Glutamatergic neuron (in vitro differentiated cells): ENCODE measurements around the gene ZBTB16. TPM values are rescaled to one million over a fixed set of nuclear protein-coding genes. Genes with fewer than 3 reads are reported as not detected.

ENCODE experiments used
- DNase-seq: peaks from one replicate; pipeline ENCODE4 v3.0.0; 2022
- H3K27ac Mint-ChIP-seq: one replicate; pipeline ENCODE4 v1.8.0; 2020; ENCODE audit warnings: mild to moderate bottlenecking, mixed read lengths, inconsistent platforms; ENCODE audit not compliant: unreplicated experiment
- H3K27me3 Mint-ChIP-seq: one replicate; pipeline ENCODE4 v1.8.0; 2020; ENCODE audit warnings: mild to moderate bottlenecking, moderate library complexity, mixed read lengths, inconsistent platforms; ENCODE audit not compliant: unreplicated experiment
- H3K36me3 Mint-ChIP-seq: one replicate; pipeline ENCODE4 v1.8.0; 2020; ENCODE audit warnings: mild to moderate bottlenecking, mixed read lengths, inconsistent platforms; ENCODE audit not compliant: unreplicated experiment
- H3K4me1 Mint-ChIP-seq: one replicate; pipeline ENCODE4 v1.8.0; 2020; ENCODE audit warnings: mild to moderate bottlenecking, low read depth, mixed read lengths, inconsistent platforms; ENCODE audit not compliant: unreplicated experiment
- H3K4me3 Mint-ChIP-seq: one replicate; pipeline ENCODE4 v1.8.0; 2020; ENCODE audit warnings: mild to moderate bottlenecking, mixed read lengths, inconsistent platforms; ENCODE audit not compliant: unreplicated experiment
- H3K9me3 Mint-ChIP-seq: one replicate; pipeline ENCODE4 v1.8.0; 2020; ENCODE audit warnings: mild to moderate bottlenecking, moderate library complexity, mixed read lengths, inconsistent platforms; ENCODE audit not compliant: unreplicated experiment
- CTCF ChIP-seq: fragments of 200-600 bp; sonication (generic); IDR thresholded peaks from one replicate; pipeline ENCODE4 v1.5.0; 2021; ENCODE audit not compliant: partially characterized antibody, unreplicated experiment
- total RNA-seq: library from RNA; stranded (reverse); fragmentation: NEBNext Ultra II Directional; extraction: Animal tissue kit (Norgen Biotek cat#: 25700); gene quantifications from one replicate; pipeline ENCODE4 v1.2.1, GENCODE V29; 2021; ENCODE audit not compliant: unreplicated experiment

The ZBTB16 gene
- total RNA-seq, 1 donor from 2014 or later: 9.0 TPM

- no peak overlapping the region for H3K4me3 Mint-ChIP-seq
Measured at GRCh38 chr11:114261791-114262190, 202.3 kb downstream of the ZBTB16 start.

GRCh38 chr11:114262681-114263512, 203.4 kb downstream of the ZBTB16 start:
- H3K4me1 Mint-ChIP-seq: peaks cover 19% of the 10 kb centered on the region
- no peak overlapping the region for H3K27ac Mint-ChIP-seq
- no peak overlapping the region for H3K4me3 Mint-ChIP-seq
- no peaks in the 10 kb centered on the region for H3K27me3 Mint-ChIP-seq
- H3K36me3 Mint-ChIP-seq: no peaks in the 10 kb centered on the region
- peaks cover 4% of the 10 kb centered on the region for H3K9me3 Mint-ChIP-seq
- peak; percentile 41 for TF ChIP-seq CTCF
- DNase-seq: peak; percentile 56

More at GRCh38 chr11:114261791-114262190, 202.3 kb downstream of the ZBTB16 start:
- H3K4me1 Mint-ChIP-seq: peaks cover 28% of the 10 kb centered on the region
- no peak overlapping the region for H3K27ac Mint-ChIP-seq
- no peak for TF ChIP-seq CTCF
- H3K27me3 Mint-ChIP-seq: peaks cover under 1% of the 10 kb centered on the region
- no peaks in the 10 kb centered on the region for H3K36me3 Mint-ChIP-seq
- peaks cover 4% of the 10 kb centered on the region for H3K9me3 Mint-ChIP-seq
- no peak for DNase-seq

GRCh38 chr11:114263513-114264170, 204.1 kb downstream of the ZBTB16 start:
- Mint-ChIP-seq H3K4me3 (no peak overlapping the region), H3K27me3 (no peaks in the 10 kb centered on the region), H3K27ac (no peak overlapping the region), H3K9me3 (peaks cover 2% of the 10 kb centered on the region), H3K36me3 (no peaks in the 10 kb centered on the region), H3K4me1 (peaks cover 16% of the 10 kb centered on the region)
- TF ChIP-seq CTCF: no peak
- no peak for DNase-seq

- no peaks in the 10 kb centered on the region for H3K9me3 Mint-ChIP-seq
- no peaks in the 10 kb centered on the region for H3K36me3 Mint-ChIP-seq
- peaks cover 10% of the 10 kb centered on the region for H3K4me1 Mint-ChIP-seq
- DNase-seq: no peak
- H3K4me3 Mint-ChIP-seq: no peak overlapping the region
- no peak overlapping the region for H3K27ac Mint-ChIP-seq
- H3K27me3 Mint-ChIP-seq: no peaks in the 10 kb centered on the region
- TF ChIP-seq CTCF: no peak
Measured at GRCh38 chr11:114264381-114264780, 204.9 kb downstream of the ZBTB16 start.
